Measurements from ENCODE around the gene BANF1.

BANF1 gene

GRCh38 chr11:66042996-66043906, 40.9 kb downstream of the BANF1 start:
- ATAC-seq (replicated peaks; ENCODE audit: extremely low read depth, poor library complexity, severe bottlenecking) (no peak), DNase-seq (ENCODE audit: low spot score in 2 of 2) (no peak)
- Mint-ChIP-seq H3K27ac (ENCODE audit: low read depth) (no peak overlapping the region), H3K9me3 (no peaks in the 10 kb centered on the region), H3K36me3 (ENCODE audit: insufficient read depth) (peaks cover 3% of the 10 kb centered on the region), H3K4me1 (peaks cover 16% of the 10 kb centered on the region), H3K27me3 (no peaks in the 10 kb centered on the region), H3K4me3 (no peak overlapping the region)

- no peaks in the 10 kb centered on the region for H3K27me3 Mint-ChIP-seq
- H3K27ac Mint-ChIP-seq (ENCODE audit: low read depth) = no peak overlapping the region
- H3K4me1 Mint-ChIP-seq = peaks cover 16% of the 10 kb centered on the region
- no peak for DNase-seq (ENCODE audit: low spot score in 2 of 2)
- H3K9me3 Mint-ChIP-seq = no peaks in the 10 kb centered on the region
- peaks cover 3% of the 10 kb centered on the region for H3K36me3 Mint-ChIP-seq (ENCODE audit: insufficient read depth)
- peak; percentile 62 for ATAC-seq (replicated peaks; ENCODE audit: extremely low read depth, poor library complexity, severe bottlenecking)
- H3K4me3 Mint-ChIP-seq = peak overlapping the region; percentile 40
These were observed 42.5 kb downstream of the BANF1 start for GRCh38 chr11:66044757-66045156.

GRCh38 chr11:66045177-66045639, 42.9 kb downstream of the BANF1 start:
- no peak overlapping the region for H3K27ac Mint-ChIP-seq (ENCODE audit: low read depth)
- peak overlapping the region; percentile 40 for H3K4me3 Mint-ChIP-seq
- no peaks in the 10 kb centered on the region for H3K9me3 Mint-ChIP-seq
- peaks cover 16% of the 10 kb centered on the region for H3K4me1 Mint-ChIP-seq
- H3K36me3 Mint-ChIP-seq (ENCODE audit: insufficient read depth) = peaks cover 3% of the 10 kb centered on the region
- H3K27me3 Mint-ChIP-seq = no peaks in the 10 kb centered on the region
- DNase-seq (ENCODE audit: low spot score in 2 of 2) = peak; percentile 74 to 78
- ATAC-seq (replicated peaks; ENCODE audit: extremely low read depth, poor library complexity, severe bottlenecking) = peak; percentile 89

GRCh38 chr11:66046901-66047300, 44.6 kb downstream of the BANF1 start:
- ATAC-seq (replicated peaks; ENCODE audit: extremely low read depth, poor library complexity, severe bottlenecking) = no peak
- no peak overlapping the region for H3K4me3 Mint-ChIP-seq

GRCh38 chr11:66047541-66048365, 45.5 kb downstream of the BANF1 start:
- Mint-ChIP-seq H3K4me3 (no peak overlapping the region), H3K27me3 (no peaks in the 10 kb centered on the region), H3K4me1 (peaks cover 36% of the 10 kb centered on the region), H3K9me3 (no peaks in the 10 kb centered on the region), H3K27ac (ENCODE audit: low read depth) (no peak overlapping the region), H3K36me3 (ENCODE audit: insufficient read depth) (peaks cover 10% of the 10 kb centered on the region)
- ATAC-seq (replicated peaks; ENCODE audit: extremely low read depth, poor library complexity, severe bottlenecking) (no peak), DNase-seq (ENCODE audit: low spot score in 2 of 2) (no peak)

More at GRCh38 chr11:66046901-66047300, 44.6 kb downstream of the BANF1 start:
- no peak for DNase-seq (ENCODE audit: low spot score in 2 of 2)
- Mint-ChIP-seq H3K9me3 (no peaks in the 10 kb centered on the region), H3K27ac (ENCODE audit: low read depth) (no peak overlapping the region), H3K4me1 (peaks cover 28% of the 10 kb centered on the region), H3K27me3 (no peaks in the 10 kb centered on the region), H3K36me3 (ENCODE audit: insufficient read depth) (peaks cover 3% of the 10 kb centered on the region)

GRCh38 chr11:66048547-66049323, 46.4 kb downstream of the BANF1 start, which contains the start of gene GAL3ST3:
Gene GAL3ST3, minus strand, starts transcription at chr11:66049161. Its CDS starts 3,746 bp downstream, at chr11:66045415.
- Mint-ChIP-seq H3K36me3 (ENCODE audit: insufficient read depth) (peaks cover 13% of the 10 kb centered on the region), H3K4me3 (no peak within 1 kb of the TSS), H3K27me3 (no peaks in the 10 kb centered on the region), H3K9me3 (no peaks in the 10 kb centered on the region), H3K4me1 (peaks cover 41% of the 10 kb centered on the region), H3K27ac (ENCODE audit: low read depth) (no peak within 1 kb of the TSS)
- ATAC-seq (replicated peaks; ENCODE audit: extremely low read depth, poor library complexity, severe bottlenecking) = no peak
- no peak for DNase-seq (ENCODE audit: low spot score in 2 of 2)

- no peak for DNase-seq (ENCODE audit: low spot score in 2 of 2)
- no peak for ATAC-seq (replicated peaks; ENCODE audit: extremely low read depth, poor library complexity, severe bottlenecking)
- Mint-ChIP-seq H3K9me3 (no peaks in the 10 kb centered on the region), H3K27ac (ENCODE audit: low read depth) (peak overlapping the region; percentile 99), H3K27me3 (no peaks in the 10 kb centered on the region), H3K36me3 (ENCODE audit: insufficient read depth) (peaks cover 26% of the 10 kb centered on the region), H3K4me1 (peaks cover 39% of the 10 kb centered on the region), H3K4me3 (peak overlapping the region; percentile 100)
These were observed 48.4 kb downstream of the BANF1 start for GRCh38 chr11:66050581-66051231.

GRCh38 chr11:66051371-66051765, 49.1 kb downstream of the BANF1 start:
- no peak for DNase-seq (ENCODE audit: low spot score in 2 of 2)
- ATAC-seq (replicated peaks; ENCODE audit: extremely low read depth, poor library complexity, severe bottlenecking) = no peak
- peaks cover 36% of the 10 kb centered on the region for H3K4me1 Mint-ChIP-seq
- peaks cover 32% of the 10 kb centered on the region for H3K36me3 Mint-ChIP-seq (ENCODE audit: insufficient read depth)
- peak overlapping the region; percentile 100 for H3K4me3 Mint-ChIP-seq
- H3K9me3 Mint-ChIP-seq = no peaks in the 10 kb centered on the region
- H3K27me3 Mint-ChIP-seq = no peaks in the 10 kb centered on the region
- H3K27ac Mint-ChIP-seq (ENCODE audit: low read depth) = peak overlapping the region; percentile 99

- peak; percentile 97 for ATAC-seq (replicated peaks; ENCODE audit: extremely low read depth, poor library complexity, severe bottlenecking)
- H3K4me3 Mint-ChIP-seq = peak within 1 kb of the TSS; percentile 100
These were observed 49.7 kb downstream of the BANF1 start, which contains the start of gene SF3B2 for GRCh38 chr11:66051766-66052663. Gene SF3B2, plus strand, starts transcription at chr11:66052364. Its CDS starts 21 bp downstream, at chr11:66052385.

GRCh38 chr11:66052664-66052982, 50.3 kb downstream of the BANF1 start:
- Mint-ChIP-seq H3K27ac (ENCODE audit: low read depth) (peak overlapping the region; percentile 99), H3K4me3 (peak overlapping the region; percentile 100), H3K9me3 (no peaks in the 10 kb centered on the region), H3K4me1 (peaks cover 42% of the 10 kb centered on the region), H3K27me3 (no peaks in the 10 kb centered on the region), H3K36me3 (ENCODE audit: insufficient read depth) (peaks cover 42% of the 10 kb centered on the region)
- no peak for DNase-seq (ENCODE audit: low spot score in 2 of 2)
- ATAC-seq (replicated peaks; ENCODE audit: extremely low read depth, poor library complexity, severe bottlenecking) = peak; percentile 4

More at GRCh38 chr11:66051766-66052663, 49.7 kb downstream of the BANF1 start, which contains the start of gene SF3B2:
- Mint-ChIP-seq H3K9me3 (no peaks in the 10 kb centered on the region), H3K4me1 (peaks cover 37% of the 10 kb centered on the region), H3K27ac (ENCODE audit: low read depth) (peak within 1 kb of the TSS; percentile 99), H3K27me3 (no peaks in the 10 kb centered on the region), H3K36me3 (ENCODE audit: insufficient read depth) (peaks cover 36% of the 10 kb centered on the region)
- DNase-seq (ENCODE audit: low spot score in 2 of 2) = peak; percentile 82 to 90

Measured in central memory CD8-positive, alpha-beta T cell (primary cell).